Osteoblast (primary cell): Measurements from ENCODE around the gene ENO4. TPM values are rescaled to one million over a fixed set of nuclear protein-coding genes. Genes with fewer than 3 reads are reported as not detected.

Experiments used
- DNase-seq: peaks from one replicate; pipeline ENCODE4 v3.0.0; 2011; ENCODE audit warnings: low spot score, mixed read lengths; ENCODE audit not compliant: insufficient read length; ENCODE audit errors: missing footprints
- H2AFZ ChIP-seq: 2 replicates; pipeline ENCODE4 v1.6.0; 2011; ENCODE audit warnings: mild to moderate bottlenecking, low read length
- H3K27ac ChIP-seq: 2 replicates; pipeline ENCODE4 v1.5.1; 2011; ENCODE audit warnings: mild to moderate bottlenecking, low read depth, low read length, moderate library complexity
- H3K27me3 ChIP-seq: 2 replicates; pipeline ENCODE4 v1.6.0; 2012; ENCODE audit warnings: mild to moderate bottlenecking, control low read depth, inconsistent platforms, low read length, moderate library complexity; ENCODE audit not compliant: insufficient read depth
- H3K36me3 ChIP-seq: 2 replicates; pipeline ENCODE4 v1.5.1; 2011; ENCODE audit warnings: mild to moderate bottlenecking, low read length, control low read depth, moderate library complexity; ENCODE audit not compliant: insufficient read depth
- H3K4me1 ChIP-seq: 2 replicates; pipeline ENCODE4 v1.5.1; 2011; ENCODE audit warnings: mild to moderate bottlenecking, low read length, control low read depth, moderate library complexity; ENCODE audit not compliant: insufficient read depth
- H3K4me2 ChIP-seq: 2 replicates; pipeline ENCODE4 v1.6.0; 2011; ENCODE audit warnings: mild to moderate bottlenecking, low read length; ENCODE audit not compliant: insufficient read depth
- H3K4me3 ChIP-seq: fragments of 200-600 bp; sonication (generic); 3 replicates; pipeline ENCODE4 v1.5.1; 2012; ENCODE audit warnings: mild to moderate bottlenecking, low read length, inconsistent platforms; ENCODE audit not compliant: insufficient read depth
- H3K79me2 ChIP-seq: 2 replicates; pipeline ENCODE4 v1.6.0; 2012; ENCODE audit warnings: mild to moderate bottlenecking, low read length, control low read depth, inconsistent platforms; ENCODE audit not compliant: insufficient read depth
- H3K9me3 ChIP-seq: 2 replicates; pipeline ENCODE4 v1.5.1; 2011; ENCODE audit warnings: low read depth, low read length, control low read depth
- H4K20me1 ChIP-seq: 2 replicates; pipeline ENCODE4 v1.6.0; 2012; ENCODE audit warnings: mild to moderate bottlenecking, low read length, control low read depth; ENCODE audit not compliant: insufficient read depth
- CTCF ChIP-seq: IDR thresholded peaks from 2 replicates; pipeline ENCODE4 v1.5.1; 2011; ENCODE audit warnings: mild to moderate bottlenecking, low read depth, low read length, moderate library complexity; ENCODE audit errors: extremely low read depth
- total RNA-seq: library from RNA; depleted of rRNA; stranded (reverse); fragments of >200 nt; gene quantifications from 2 replicates; pipeline ENCODE4 v1.2.3, GENCODE V29; 2012

Gene ENO4
- total RNA-seq, 1 donor = 0.36 TPM

GRCh38 chr10:116836083-116836482, 13.2 kb upstream of the ENO4 start:
- H2AFZ ChIP-seq = no peak overlapping the region
- H3K4me2 ChIP-seq = no peak overlapping the region
- peaks cover 6% of the 10 kb centered on the region for H3K27me3 ChIP-seq
- no peak for DNase-seq
- no peak overlapping the region for H3K27ac ChIP-seq
- H3K79me2 ChIP-seq = no peaks in the 10 kb centered on the region
- H3K9me3 ChIP-seq = no peaks in the 10 kb centered on the region
- H3K4me3 ChIP-seq = no peak overlapping the region
- H3K4me1 ChIP-seq = no peaks in the 10 kb centered on the region
- no peaks in the 10 kb centered on the region for H3K36me3 ChIP-seq
- TF ChIP-seq CTCF = no peak
- no peaks in the 10 kb centered on the region for H4K20me1 ChIP-seq

GRCh38 chr10:116836902-116837523, 12.3 kb upstream of the ENO4 start:
- H3K4me1 ChIP-seq = no peaks in the 10 kb centered on the region
- H3K27me3 ChIP-seq = peaks cover 6% of the 10 kb centered on the region
- no peaks in the 10 kb centered on the region for H3K9me3 ChIP-seq
- H3K4me2 ChIP-seq = no peak overlapping the region
- H2AFZ ChIP-seq = no peak overlapping the region
- H3K27ac ChIP-seq = no peak overlapping the region
- no peaks in the 10 kb centered on the region for H3K79me2 ChIP-seq
- H3K36me3 ChIP-seq = no peaks in the 10 kb centered on the region
- H4K20me1 ChIP-seq = no peaks in the 10 kb centered on the region
- no peak overlapping the region for H3K4me3 ChIP-seq
- no peak for TF ChIP-seq CTCF
- no peak for DNase-seq

- H3K4me2 ChIP-seq = no peak overlapping the region
- TF ChIP-seq CTCF = no peak
- no peaks in the 10 kb centered on the region for H3K36me3 ChIP-seq
- H4K20me1 ChIP-seq = no peaks in the 10 kb centered on the region
- DNase-seq = no peak
- H3K79me2 ChIP-seq = no peaks in the 10 kb centered on the region
- no peak overlapping the region for H3K4me3 ChIP-seq
- H3K27ac ChIP-seq = no peak overlapping the region
- H2AFZ ChIP-seq = no peak overlapping the region
- H3K4me1 ChIP-seq = no peaks in the 10 kb centered on the region
- no peaks in the 10 kb centered on the region for H3K9me3 ChIP-seq
- H3K27me3 ChIP-seq = peaks cover 6% of the 10 kb centered on the region
Observed at GRCh38 chr10:116838143-116838725, 11.1 kb upstream of the ENO4 start.

- Histone ChIP-seq H3K4me1 (no peaks in the 10 kb centered on the region), H3K4me2 (no peak overlapping the region), H4K20me1 (no peaks in the 10 kb centered on the region), H3K27me3 (peaks cover 6% of the 10 kb centered on the region), H3K4me3 (no peak overlapping the region), H3K27ac (no peak overlapping the region), H3K36me3 (no peaks in the 10 kb centered on the region), H2AFZ (no peak overlapping the region), H3K9me3 (no peaks in the 10 kb centered on the region), H3K79me2 (no peaks in the 10 kb centered on the region)
- DNase-seq = no peak
- no peak for TF ChIP-seq CTCF
Observed at GRCh38 chr10:116840389-116841075, 8.8 kb upstream of the ENO4 start.
